ENCODE results near the gene SNX15.
"Not testable (repeated sequence)": the region's sequence is repeated elsewhere in the genome, so short reads cannot be mapped to it uniquely, and the experiment has no call there.

Gene SNX15

DNA sequence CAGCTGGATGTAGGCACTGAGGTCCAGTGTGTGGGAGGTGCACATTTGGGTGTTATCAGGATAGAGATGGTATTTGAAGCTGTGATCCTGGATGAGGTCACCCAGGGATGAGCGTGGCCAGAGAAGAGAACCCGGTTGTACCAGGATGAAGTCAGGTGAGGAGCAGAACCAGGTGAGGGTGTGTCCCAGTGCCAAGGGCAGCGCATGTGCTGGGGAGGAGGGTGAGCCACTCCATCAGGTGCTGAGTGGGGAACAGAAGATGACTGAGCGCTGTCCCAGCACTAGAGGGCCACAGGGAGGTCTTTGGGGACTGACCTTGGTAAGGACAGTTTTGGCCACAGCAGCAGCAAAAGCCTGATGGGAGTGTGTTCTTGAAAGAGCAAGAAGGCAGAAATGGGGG lies 10.5 kb upstream of the SNX15 start:
- no peak for DNase-seq

DNA sequence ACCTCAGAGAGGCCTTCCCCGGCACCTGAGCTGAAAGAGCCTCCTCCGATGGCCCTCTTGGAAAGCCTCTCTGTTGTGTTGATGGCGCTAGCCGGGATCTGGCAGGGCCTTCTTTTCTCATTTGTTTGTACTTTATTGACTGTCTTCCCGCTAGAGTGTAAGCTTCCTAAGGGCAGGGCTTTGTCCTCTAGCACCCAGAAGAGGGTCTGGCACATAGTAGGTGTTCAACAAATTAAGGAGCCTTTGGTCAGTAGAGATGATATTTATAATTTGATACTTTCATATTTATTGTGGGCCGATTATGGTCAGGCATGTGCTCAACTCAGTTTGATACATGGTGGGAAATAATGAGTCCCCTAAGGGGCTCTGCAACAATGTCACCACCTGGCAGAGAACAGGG lies 9.3 kb upstream of the SNX15 start:
- DNase-seq, result no peak

DNA sequence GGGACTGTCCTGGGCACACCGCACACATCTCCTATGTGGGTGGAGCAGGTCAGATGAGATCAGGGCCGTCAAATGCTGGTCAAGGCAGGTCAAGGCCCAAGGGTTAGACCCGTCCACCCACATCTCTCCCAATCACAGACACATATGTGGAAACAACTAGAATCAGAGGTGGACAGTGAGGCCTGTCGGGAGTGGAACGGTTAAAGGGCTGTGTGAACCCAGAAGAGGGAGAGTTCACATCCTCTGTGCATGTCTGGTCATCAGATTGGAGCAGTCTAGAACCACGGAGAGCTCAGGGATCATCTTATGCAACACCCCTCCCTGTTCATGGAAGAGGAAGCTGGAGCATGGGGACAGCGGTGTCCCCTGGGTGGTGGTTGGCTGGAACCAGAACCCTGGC lies 7.4 kb upstream of the SNX15 start:
- no peak for DNase-seq

DNA sequence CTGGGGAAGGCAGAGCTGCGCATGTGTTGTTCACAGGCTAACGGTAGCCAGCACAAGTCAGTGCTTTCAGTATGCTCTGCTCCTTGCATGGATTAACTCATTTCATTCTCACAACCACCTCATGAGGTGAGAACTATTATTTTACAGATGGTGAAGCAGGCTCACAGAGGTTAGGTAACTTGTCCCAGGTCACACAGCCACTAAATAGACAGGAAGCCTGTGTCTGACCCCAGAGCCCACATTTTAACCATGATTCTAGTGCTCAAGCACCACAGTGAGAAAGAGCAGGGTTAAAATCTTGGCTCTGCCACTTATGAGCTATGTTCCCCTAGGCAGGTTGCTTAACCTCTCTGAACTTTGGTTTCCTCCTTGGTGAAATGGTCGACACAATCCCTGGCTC lies 6.2 kb upstream of the SNX15 start:
- DNase-seq, result no peak

DNA sequence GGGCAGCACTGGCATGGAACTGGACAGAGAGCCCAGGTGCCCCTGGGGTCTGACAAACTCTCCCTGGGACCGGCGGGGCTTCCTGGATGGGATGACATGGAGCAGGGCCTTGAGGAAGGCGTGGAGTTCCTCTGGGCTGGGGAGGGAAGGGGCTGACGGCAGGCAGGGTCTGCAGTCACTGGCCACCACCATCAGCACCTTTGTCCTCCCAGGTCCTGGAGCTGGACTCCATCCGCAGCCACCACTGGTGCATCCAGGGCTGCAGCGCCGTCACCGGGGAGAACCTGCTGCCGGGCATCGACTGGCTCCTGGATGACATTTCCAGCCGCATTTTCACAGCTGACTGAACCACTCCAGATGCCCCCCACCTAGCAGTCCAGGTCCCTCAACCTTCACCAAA lies 5.7 kb upstream of the SNX15 start:
- DNase-seq, result no peak

DNA sequence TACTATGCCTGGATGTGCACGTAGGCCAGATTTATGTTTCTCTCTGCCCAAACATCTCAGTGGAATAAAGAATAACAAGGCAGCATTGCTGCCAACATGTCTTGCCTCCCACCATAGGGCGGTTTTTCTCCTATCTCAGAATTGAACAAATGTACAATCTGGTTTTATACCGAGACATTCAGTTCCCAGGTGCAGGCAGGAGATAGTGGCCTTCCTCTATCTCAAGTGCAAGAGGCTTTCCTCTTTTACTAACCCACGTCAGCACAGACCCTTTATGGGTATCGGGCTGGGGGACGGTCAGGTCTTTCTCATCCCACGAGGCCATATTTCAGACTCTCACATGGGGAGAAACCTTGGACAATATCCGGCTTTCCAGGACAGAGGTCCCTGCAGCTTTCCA lies 3.7 kb upstream of the SNX15 start:
- not testable (repeated sequence) for DNase-seq

DNA sequence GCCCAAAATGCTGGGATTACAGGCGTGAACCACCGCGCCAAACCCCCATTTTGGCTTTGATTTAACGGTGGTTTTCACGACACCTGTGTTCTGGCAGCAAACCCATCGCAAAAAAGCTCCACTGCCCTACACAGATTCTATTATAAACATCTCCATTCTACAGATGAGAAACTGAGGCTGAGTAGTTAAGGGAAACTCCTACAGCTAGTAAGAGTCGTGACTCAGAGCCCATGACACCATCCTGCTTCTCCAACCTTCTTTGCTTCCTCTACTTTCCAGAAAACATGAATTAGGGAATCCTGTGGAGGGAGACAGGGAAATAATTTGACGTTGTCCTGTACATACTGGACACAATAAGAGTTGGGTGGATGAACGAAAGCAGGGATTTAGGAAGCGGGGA lies 429 bp upstream of the SNX15 start:
- DNase-seq, result no peak

DNA sequence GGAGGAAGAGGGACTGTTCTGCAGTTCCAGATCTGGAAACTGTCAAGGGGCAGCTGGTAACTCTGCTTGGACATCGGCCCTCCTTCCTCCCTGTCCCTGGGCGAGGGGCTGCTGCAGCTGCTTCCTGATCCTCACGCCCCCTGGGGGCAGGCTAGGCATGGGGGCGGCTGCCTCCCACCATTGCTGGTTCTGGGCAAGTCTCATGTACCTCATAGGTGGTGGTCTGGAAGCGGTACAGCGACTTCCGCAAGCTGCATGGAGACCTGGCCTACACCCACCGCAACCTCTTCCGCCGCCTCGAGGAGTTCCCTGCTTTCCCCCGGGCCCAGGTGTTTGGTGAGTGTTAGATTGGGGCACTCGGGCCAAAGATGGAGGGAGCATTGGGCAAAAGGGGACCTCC lies 5.0 kb downstream of the SNX15 start:
- no peak for DNase-seq

GRCh38 chr11:65034423-65034822 lies 7.2 kb downstream of the SNX15 start:
- DNase-seq, result no peak

DNA sequence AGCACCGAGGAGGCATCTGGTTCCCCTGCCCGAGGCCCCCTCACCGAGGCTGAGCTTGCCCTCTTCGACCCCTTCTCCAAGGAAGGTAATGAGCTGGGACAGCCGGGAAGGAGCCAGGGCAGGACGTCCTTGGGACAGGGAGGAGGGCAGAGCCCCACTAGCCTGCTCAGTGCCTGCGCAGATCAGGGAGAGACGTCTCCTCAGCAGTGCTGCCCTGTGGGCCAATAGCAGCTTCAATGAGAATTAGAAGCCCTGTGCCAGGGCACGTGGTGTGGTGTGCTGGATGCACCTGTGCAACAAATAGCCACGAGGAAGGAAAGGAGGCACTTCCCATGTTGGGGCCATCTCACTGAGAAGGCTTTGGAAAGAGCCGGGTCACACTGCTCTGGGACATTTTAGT lies 8.3 kb downstream of the SNX15 start:
- DNase-seq, result no peak

GRCh38 chr11:65036931-65037330 lies 9.7 kb downstream of the SNX15 start:
- DNase-seq, result no peak

DNA sequence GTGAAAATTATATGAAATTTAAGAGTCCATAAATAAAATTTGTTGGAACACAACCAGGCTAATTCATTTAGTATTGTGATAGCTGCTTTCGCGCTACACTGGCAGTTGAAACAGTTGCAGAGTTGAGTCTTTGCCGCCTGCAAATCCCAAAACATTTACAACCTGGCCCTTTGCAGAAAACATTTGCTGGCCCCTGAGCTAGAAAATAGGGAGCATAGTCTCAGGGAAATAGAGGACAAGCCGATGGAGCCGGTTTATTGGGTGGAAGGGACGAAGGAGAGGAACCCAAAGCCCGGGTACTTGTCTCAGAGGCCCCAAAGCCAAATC lies 13.2 kb downstream of the SNX15 start:
- no peak for DNase-seq

- peak; percentile 97 for DNase-seq
Measured at GRCh38 chr11:65040847-65041622, 13.8 kb downstream of the SNX15 start, which contains the start of gene SAC3D1. Gene SAC3D1, plus strand, starts transcription at chr11:65041210. Its CDS starts 83 bp downstream, at chr11:65041293.

DNA sequence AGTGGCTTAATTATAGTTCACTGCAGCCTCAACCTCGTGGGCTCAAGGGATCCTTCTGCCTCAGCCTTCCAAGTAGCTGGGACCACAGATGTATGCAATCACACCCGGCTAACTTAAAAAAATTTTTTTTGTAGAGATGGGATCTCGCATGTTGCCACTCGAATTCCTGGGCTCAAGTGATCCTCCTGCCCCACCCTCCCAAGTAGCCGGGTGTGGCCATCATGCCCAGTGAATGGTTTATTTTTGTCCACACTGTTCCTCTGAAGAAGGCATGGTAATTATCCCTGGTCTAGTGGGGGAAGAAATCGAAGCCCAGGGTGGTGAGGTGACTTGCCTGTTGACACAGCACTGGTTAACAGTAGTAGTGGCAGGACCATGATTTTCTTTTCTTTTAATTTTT lies 15.7 kb downstream of the SNX15 start:
- DNase-seq, result no peak

- DNase-seq, result no peak
Measured at GRCh38 chr11:65043881-65044501, 16.8 kb downstream of the SNX15 start.

- DNase-seq, result no peak
Measured at GRCh38 chr11:65045061-65045460, 17.8 kb downstream of the SNX15 start.

DNA sequence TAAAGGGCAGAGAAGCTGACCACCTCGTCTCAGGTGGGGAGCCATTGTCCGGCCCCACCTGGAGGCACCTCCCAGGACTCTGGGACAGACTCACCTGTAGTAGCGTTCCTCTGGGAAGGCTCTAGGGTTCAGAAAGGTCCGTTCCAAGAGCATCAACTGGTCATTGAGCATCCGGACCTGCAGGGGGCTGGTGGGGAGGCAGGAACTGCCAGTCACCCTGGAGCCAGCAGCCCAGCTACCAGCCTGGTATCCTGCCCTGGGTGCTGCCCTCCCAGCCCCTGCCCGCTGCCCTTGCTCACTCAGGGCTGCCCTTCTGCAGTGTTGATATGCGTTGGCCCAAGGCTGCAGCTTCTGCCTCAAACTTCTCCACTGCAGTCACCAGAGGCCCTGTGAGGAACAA lies 18.5 kb downstream of the SNX15 start:
- DNase-seq, result no peak

DNA sequence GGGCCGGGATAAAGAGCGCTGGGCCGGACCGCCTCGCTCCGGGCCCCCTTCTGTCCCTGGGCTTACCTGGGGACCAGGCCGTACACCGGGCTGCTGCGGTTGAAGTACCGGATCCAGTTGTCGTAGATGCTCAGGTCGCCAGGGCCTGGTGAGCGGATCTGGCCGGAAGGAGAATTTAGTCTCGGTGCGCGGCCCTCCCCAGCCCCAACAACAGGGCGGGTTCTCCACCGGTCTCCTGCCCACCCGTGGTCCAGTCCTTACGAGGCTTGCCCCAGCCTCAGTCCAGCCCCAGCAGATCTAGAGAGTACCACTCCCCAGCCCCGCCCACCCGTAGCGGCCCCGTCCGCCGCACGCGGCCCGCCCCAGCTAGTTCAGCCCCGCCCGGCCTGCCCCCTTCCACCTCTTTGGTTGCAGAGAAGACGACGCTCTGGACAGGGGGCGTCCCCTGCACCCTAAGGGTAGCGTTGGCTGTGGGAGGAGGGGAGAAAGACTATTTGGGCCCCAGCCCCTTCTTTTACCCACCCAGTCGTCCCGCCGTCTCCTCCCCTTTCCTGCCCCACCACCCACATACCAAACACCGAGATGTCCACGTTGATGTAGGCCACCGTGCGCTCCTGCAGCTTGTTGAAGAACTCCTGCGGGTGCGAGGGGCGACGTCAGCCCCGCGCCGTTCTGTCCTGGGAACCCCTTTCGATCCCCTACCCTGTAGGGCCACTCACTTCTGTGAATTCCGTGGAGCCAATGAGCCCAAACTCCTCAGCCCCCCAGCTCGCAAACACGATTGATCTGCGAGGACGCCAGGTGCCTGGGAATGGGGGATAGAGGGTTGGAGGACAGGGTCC lies 20.6 kb downstream of the SNX15 start:
- DNase-seq, result no peak

DNA sequence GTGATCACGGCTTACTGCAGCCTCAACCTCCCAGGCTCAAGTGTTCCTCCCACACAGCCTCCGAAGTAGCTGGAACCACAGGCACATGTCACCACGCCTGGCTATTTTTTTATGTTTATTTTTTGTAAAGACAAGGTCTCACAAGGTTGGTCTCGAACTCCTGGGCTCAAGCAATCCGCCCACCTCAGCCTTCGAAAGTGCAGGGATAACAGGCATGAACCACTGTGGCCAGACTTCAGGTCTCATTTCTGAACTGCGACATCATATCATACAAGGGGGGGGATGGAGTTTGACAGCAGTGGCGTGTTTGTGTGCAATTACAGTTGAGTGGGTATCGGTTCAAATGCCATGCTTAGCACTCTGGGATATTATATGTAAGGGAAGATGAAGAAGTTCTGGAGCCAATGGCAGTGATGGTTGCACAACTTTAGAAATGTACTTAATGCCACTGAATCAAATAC lies 24.2 kb downstream of the SNX15 start:
- DNase-seq, result no peak

GRCh38 chr11:65053827-65054508 lies 26.7 kb downstream of the SNX15 start:
- DNase-seq, result no peak

DNA sequence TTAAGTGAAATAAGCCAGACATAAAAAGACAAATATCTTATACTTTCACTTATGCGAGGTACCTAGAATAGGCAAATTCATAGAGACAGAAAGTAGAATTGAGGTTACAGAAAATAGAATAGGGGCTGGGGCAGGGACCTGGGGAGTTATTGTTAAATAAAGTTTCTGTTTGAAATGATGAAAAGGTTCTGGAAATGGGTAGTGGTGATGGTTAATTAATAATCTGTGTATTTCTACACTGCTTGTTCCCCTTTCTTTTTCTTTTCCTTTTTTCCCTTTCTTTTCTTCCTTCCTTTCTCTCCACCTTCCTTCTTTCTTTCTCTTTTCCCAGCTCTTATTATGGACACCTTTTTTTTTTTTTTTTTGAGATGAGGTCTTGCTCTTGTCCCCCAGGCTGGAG lies 28.3 kb downstream of the SNX15 start:
- DNase-seq, result no peak

GRCh38 chr11:65056999-65057398 lies 29.8 kb downstream of the SNX15 start:
- DNase-seq, result no peak

GRCh38 chr11:65057526-65057925 lies 30.3 kb downstream of the SNX15 start:
- DNase-seq, result no peak
